Endodermal cell (in vitro differentiated cells): Measurements from ENCODE around the gene SYNDIG1L. TPM values are rescaled to one million over a fixed set of nuclear protein-coding genes. Genes with fewer than 3 reads are reported as not detected.

ENCODE experiments used
- DNase-seq: peaks from one replicate; pipeline ENCODE4 v3.0.0-alpha.2; 2017
- H3K27ac ChIP-seq: 2 replicates; pipeline ENCODE4 v1.5.1; 2013; ENCODE audit warnings: mild to moderate bottlenecking, low read depth, low read length, moderate library complexity
- H3K27me3 ChIP-seq: 2 replicates; pipeline ENCODE4 v1.6.1; 2013; ENCODE audit warnings: mild to moderate bottlenecking, low read length, moderate library complexity; ENCODE audit not compliant: insufficient read depth, control insufficient read depth, poor library complexity, severe bottlenecking
- H3K36me3 ChIP-seq: 2 replicates; pipeline ENCODE4 v1.7.0; 2013; ENCODE audit warnings: mild to moderate bottlenecking, low read length, moderate library complexity; ENCODE audit not compliant: control insufficient read depth, insufficient read depth
- H3K4me1 ChIP-seq: one replicate; pipeline ENCODE4 v1.7.0; 2013; ENCODE audit warnings: low read length; ENCODE audit not compliant: control insufficient read depth, insufficient read depth
- H3K4me3 ChIP-seq: 2 replicates; pipeline ENCODE4 v1.5.1; 2013; ENCODE audit warnings: mild to moderate bottlenecking, low read length, moderate library complexity
- H3K9ac ChIP-seq: 2 replicates; pipeline ENCODE4 v1.6.1; 2013; ENCODE audit warnings: mild to moderate bottlenecking, low read length, moderate library complexity; ENCODE audit not compliant: poor library complexity, severe bottlenecking; ENCODE audit errors: extremely low read depth
- H3K9me3 ChIP-seq: 2 replicates; pipeline ENCODE4 v1.6.1; 2013; ENCODE audit warnings: mild to moderate bottlenecking, low read length, moderate library complexity; ENCODE audit not compliant: control insufficient read depth
- H3K27ac Mint-ChIP-seq: 2 replicates; pipeline ENCODE4 v1.8.0; 2020; ENCODE audit warnings: mixed read lengths
- H3K27me3 Mint-ChIP-seq: 2 replicates; pipeline ENCODE4 v1.8.0; 2021; ENCODE audit warnings: mild to moderate bottlenecking, mixed read lengths; ENCODE audit not compliant: insufficient read depth
- H3K36me3 Mint-ChIP-seq: 2 replicates; pipeline ENCODE4 v1.8.0; 2020; ENCODE audit warnings: low read depth, mixed read lengths
- H3K4me1 Mint-ChIP-seq: 2 replicates; pipeline ENCODE4 v1.8.0; 2020; ENCODE audit warnings: mixed read lengths
- H3K4me3 Mint-ChIP-seq: 2 replicates; pipeline ENCODE4 v1.8.0; 2020; ENCODE audit warnings: mild to moderate bottlenecking, moderate library complexity, mixed read lengths
- H3K9me3 Mint-ChIP-seq: 2 replicates; pipeline ENCODE4 v1.8.0; 2020; ENCODE audit warnings: mild to moderate bottlenecking, mixed read lengths
- WGBS, 2 experiments: methylation state at CpG; one replicate each; pipeline versions ENCODE4 v1.1.5 to v1.1.7; 2013; ENCODE audit warnings: missing lambda C conversion rate in 2 of 2, mixed read lengths in 1 of 2; ENCODE audit not compliant: insufficient coverage in 1 of 2, insufficient read length in 1 of 2; 5-methylcytosine and 5-hydroxymethylcytosine counted together
- total RNA-seq, 2 donors: library from RNA; stranded (reverse); fragmentation: NEBNext Ultra II Directional in 1 of 2; extraction: Animal tissue kit (Norgen Biotek cat#: 25700) in 1 of 2; gene quantifications; 2 replicates in 1 of 2; 3 replicates in 1 of 2; pipeline ENCODE4 v1.2.1, GENCODE V29; 2021
- TF ChIP-seq, protein P1 (sequence below): fragments of 200-600 bp; sonication (generic); conservative IDR thresholded peaks from 2 replicates; pipeline ENCODE4 v1.5.0; 2021; ENCODE audit warnings: antibody characterized with exemption, mild to moderate bottlenecking

Gene SYNDIG1L
- total RNA-seq, 2 donors from 2014 or later: 2.0 to 4.1 TPM

DNA sequence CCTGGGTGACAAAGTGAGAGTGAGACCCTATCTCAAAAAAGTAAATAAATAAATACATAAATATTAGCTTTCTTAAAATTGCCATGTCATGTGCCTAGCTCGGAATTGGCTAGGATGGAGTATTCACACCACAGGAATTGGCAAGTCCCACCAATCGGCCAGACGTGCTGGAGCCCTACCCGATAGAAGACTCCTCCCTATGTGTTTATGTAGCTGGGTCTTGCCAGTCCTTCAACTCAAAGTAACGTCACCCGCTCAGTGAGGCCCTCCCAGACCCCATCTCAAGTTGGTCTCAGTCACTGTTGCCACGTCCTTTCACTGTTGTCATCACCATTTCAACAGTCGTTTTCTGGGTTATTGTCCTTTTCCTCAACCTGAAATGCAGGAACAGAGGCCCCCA, 57.6 kb downstream of the SYNDIG1L start:
- Histone ChIP-seq H3K9ac (no peak overlapping the region), H3K36me3 (no peaks in the 10 kb centered on the region), H3K4me1 (peaks cover 6% of the 10 kb centered on the region), H3K27ac (no peak overlapping the region), H3K4me3 (no peak overlapping the region), H3K9me3 (no peaks in the 10 kb centered on the region), H3K27me3 (no peaks in the 10 kb centered on the region)
- no peak for DNase-seq
- 93% methylated on average over 8 of the region's 8 CpGs for WGBS, 2 experiments
- Mint-ChIP-seq H3K9me3 (no peaks in the 10 kb centered on the region), H3K4me3 (no peak overlapping the region), H3K27ac (no peak overlapping the region), H3K36me3 (peaks cover 14% of the 10 kb centered on the region), H3K27me3 (no peaks in the 10 kb centered on the region), H3K4me1 (peaks cover 17% of the 10 kb centered on the region)
- TF ChIP-seq, protein P1, sequence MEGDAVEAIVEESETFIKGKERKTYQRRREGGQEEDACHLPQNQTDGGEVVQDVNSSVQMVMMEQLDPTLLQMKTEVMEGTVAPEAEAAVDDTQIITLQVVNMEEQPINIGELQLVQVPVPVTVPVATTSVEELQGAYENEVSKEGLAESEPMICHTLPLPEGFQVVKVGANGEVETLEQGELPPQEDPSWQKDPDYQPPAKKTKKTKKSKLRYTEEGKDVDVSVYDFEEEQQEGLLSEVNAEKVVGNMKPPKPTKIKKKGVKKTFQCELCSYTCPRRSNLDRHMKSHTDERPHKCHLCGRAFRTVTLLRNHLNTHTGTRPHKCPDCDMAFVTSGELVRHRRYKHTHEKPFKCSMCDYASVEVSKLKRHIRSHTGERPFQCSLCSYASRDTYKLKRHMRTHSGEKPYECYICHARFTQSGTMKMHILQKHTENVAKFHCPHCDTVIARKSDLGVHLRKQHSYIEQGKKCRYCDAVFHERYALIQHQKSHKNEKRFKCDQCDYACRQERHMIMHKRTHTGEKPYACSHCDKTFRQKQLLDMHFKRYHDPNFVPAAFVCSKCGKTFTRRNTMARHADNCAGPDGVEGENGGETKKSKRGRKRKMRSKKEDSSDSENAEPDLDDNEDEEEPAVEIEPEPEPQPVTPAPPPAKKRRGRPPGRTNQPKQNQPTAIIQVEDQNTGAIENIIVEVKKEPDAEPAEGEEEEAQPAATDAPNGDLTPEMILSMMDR: no peak

DNA sequence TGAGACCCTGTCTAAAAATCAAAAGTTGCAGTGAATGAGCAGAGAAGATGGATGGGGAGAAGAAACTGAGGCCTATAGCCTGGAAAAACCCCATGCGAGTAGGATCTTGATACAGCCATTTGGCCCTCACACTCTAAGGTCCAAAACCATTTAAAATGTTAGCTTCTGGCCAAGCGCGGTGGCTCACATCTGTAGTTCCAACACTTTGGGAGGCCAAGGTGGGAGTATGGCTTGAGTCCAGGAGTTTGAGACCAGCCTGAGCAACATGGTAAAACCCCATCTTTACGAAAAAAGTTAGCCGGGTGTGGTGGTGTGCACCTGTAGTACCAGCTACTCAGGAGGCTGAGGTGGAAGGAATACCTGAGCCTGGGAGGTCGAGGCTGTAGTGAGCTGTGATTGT, 58.0 kb downstream of the SYNDIG1L start:
- Histone ChIP-seq H3K27ac (no peak overlapping the region), H3K36me3 (peaks cover 2% of the 10 kb centered on the region), H3K27me3 (no peaks in the 10 kb centered on the region), H3K9ac (no peak overlapping the region), H3K4me3 (no peak overlapping the region), H3K9me3 (no peaks in the 10 kb centered on the region), H3K4me1 (peaks cover 6% of the 10 kb centered on the region)
- DNase-seq: no peak
- Mint-ChIP-seq H3K27ac (no peak overlapping the region), H3K36me3 (peaks cover 14% of the 10 kb centered on the region), H3K4me3 (no peak overlapping the region), H3K4me1 (peaks cover 17% of the 10 kb centered on the region), H3K27me3 (no peaks in the 10 kb centered on the region), H3K9me3 (no peaks in the 10 kb centered on the region)
- TF ChIP-seq, protein P1: no peak
- 76 to 98% methylated on average over 6 of the region's 6 CpGs for WGBS, 2 experiments

DNA sequence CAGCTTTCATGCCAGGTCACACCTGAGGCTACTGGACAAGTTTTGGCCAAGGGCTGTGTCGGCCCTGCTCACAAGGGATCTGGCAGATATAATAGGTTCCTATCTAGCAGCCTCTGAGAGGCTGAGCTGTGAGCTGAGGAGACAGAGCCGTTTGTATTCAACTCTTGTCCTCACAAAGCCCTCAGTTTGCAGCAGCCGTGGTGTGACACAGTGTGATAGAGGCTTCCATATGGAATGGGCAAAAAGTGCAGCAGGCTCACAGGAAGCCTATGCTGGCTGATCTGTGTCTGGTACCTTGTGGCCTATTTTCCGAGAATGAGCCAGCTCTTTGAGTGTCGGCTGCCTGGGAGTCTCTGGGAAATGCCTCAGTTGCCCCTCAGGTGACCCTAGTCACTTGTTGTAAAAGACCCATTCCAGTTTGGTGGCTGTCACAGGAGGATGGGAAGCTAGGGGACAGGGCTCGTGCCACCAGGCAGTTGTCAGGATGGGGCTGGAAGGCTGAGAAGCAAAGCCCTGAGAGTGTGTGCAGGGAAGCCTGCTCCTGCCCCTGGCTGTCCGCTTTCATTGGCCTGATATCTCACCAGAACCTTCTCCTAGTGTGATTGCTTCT, 61.6 kb downstream of the SYNDIG1L start:
- peak overlapping the region; percentile 68 for H3K27ac Mint-ChIP-seq
- no peak overlapping the region for H3K9ac ChIP-seq
- peaks cover 19% of the 10 kb centered on the region for H3K36me3 ChIP-seq
- TF ChIP-seq, protein P1: no peak
- H3K9me3 ChIP-seq: no peaks in the 10 kb centered on the region
- H3K27me3 Mint-ChIP-seq: no peaks in the 10 kb centered on the region
- no peak overlapping the region for H3K4me3 ChIP-seq
- H3K4me1 Mint-ChIP-seq: peaks cover 43% of the 10 kb centered on the region
- DNase-seq: peak; percentile 53
- WGBS, 2 experiments: 89 to 90% methylated on average over 5 to 7 of the region's 7 CpGs
- H3K4me1 ChIP-seq: peaks cover 16% of the 10 kb centered on the region
- peak overlapping the region; percentile 14 for H3K27ac ChIP-seq
- H3K27me3 ChIP-seq: no peaks in the 10 kb centered on the region
- no peaks in the 10 kb centered on the region for H3K9me3 Mint-ChIP-seq
- H3K36me3 Mint-ChIP-seq: peaks cover 32% of the 10 kb centered on the region
- no peak overlapping the region for H3K4me3 Mint-ChIP-seq
